ENCODE data around the gene FANCF.
A peak's percentile ranks its signal among the peaks of the same experiment; 100 is the strongest.

FANCF gene

DNA sequence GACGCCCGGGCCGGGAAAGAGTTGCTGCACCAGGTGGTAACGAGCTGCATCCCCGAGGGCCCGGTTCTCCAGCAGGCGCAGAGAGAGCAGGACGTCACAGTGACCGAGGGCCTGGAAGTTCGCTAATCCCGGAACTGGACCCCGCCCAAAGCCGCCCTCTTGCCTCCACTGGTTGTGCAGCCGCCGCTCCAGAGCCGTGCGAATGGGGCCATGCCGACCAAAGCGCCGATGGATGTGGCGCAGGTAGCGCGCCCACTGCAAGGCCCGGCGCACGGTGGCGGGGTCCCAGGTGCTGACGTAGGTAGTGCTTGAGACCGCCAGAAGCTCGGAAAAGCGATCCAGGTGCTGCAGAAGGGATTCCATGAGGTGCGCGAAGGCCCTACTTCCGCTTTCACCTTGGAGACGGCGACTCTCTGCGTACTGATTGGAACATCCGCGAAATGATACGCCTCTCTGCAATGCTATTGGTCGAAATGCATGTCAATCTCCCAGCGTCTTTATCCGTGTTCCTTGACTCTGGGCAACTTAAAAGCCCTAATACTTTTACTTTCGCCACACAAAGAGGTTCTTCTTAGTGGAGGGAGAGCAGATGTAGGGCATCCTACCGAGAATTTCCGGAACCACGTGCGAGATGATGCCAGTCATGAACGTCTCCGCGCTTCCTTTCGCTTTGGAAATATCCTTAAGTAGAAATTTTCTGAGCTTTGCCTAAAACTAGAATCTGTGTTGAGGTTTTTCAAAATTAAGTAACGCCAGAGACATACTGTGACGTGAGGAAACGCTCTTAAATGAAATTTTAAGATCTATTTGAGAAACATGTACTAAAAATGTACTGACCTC lies at the start of gene FANCF:
Gene FANCF (minus strand): TSS at position 376 of the 840 bp plus-strand sequence. CDS start 13 bp downstream, at position 363.
- in situ Hi-C loops (cut with MboI; ENCODE audit: low pct_unique_long_range_greater_than_20kb, low sequenced_read_pairs, unreplicated experiment) = no loop called here
- DNase-seq (ENCODE audit: low spot score) = peak; percentile 92
- no peak for TF ChIP-seq CTCF (IDR thresholded peaks at IDR 0.05; ENCODE audit: extremely low read depth, insufficient read depth, missing control alignments)

DNA sequence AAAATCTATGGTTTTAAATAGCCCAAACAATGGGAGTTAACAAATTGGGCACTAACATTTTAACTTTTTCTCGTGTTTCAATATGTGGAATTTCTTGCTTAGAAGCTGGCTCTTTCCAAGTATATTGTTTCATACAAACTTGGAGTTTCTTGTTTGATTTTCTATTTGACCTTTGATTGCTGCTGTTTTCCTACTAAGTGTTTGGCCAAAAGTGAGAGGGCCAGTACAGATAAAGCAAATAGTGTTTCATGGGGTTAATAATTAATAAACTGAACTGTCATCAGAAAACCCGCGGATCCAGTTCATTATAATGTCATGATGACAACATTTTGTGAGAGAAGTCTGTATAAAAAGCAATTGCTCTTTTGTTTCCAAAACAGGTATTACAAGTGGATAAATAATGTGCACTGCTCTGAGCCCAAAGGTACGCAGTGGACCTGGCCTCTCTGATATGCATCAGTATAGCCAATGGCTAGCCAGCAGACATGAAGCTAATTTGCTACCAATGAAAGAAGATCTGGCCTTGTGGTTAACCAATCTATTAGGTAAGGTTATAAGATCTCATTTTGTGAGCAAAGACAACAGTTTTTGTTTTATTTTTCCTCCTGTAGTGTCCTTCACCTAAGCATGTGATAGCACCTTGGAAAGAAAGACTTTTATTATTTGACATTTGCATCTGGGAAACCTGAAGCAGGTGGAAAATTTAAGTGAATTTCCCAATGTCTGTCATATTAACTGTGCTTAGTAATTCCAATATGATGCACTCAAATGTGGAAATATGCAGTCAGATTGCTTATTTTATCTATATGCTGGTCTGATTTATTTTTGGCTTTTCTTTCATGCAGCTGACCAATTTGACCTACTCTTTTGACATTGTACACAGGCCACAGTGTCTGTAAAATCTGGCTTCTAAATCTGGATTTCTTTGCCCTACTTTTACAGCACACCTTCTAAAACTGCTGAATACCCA lies 49.1 kb upstream of the FANCF start:
- DNase-seq (ENCODE audit: low spot score) = no peak
- no peak for TF ChIP-seq CTCF (IDR thresholded peaks at IDR 0.05; ENCODE audit: extremely low read depth, insufficient read depth, missing control alignments)
- in situ Hi-C loops (cut with MboI; ENCODE audit: low pct_unique_long_range_greater_than_20kb, low sequenced_read_pairs, unreplicated experiment) = no loop called here

DNA sequence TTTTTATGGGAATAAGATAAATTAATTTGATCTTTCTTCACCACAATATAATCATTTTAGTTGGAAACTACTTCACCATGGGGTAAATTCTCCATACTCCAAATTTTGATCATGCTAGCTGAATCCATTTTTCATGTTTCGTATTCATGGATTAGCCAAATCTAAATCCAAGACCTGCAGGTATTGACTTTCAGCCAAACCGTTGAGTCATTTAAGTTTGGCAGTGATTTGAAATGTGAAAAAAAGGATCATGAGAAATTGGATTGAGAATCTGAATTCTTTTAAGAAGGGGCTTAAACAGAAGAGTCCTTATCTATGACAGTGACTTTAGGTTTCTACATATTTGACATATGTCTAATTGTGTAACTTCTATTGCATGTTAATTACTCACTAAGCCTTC lies 46.1 kb upstream of the FANCF start:
- in situ Hi-C loops (cut with MboI; ENCODE audit: low pct_unique_long_range_greater_than_20kb, low sequenced_read_pairs, unreplicated experiment) = no loop called here
- TF ChIP-seq CTCF (IDR thresholded peaks at IDR 0.05; ENCODE audit: extremely low read depth, insufficient read depth, missing control alignments) = no peak
- no peak for DNase-seq (ENCODE audit: low spot score)

DNA sequence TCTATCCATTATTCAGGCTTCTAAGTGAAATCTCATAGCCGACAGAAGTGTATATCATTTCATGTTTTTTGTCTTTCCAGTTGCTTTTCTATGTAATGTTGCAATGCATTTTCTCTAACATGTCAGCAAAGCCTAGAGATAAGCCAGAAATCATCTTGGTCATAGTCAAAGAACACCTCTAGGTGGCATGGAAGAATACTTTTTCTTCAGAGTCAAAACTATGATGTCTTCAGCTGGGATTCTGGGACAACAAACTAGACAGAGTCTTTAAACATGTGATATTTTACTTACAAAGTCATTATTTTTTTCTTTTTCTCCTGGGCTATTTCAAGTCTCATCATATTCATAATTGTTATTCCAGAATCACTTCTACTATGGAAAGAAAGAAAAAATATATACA lies 45.2 kb upstream of the FANCF start:
- in situ Hi-C loops (cut with MboI; ENCODE audit: low pct_unique_long_range_greater_than_20kb, low sequenced_read_pairs, unreplicated experiment) = no loop called here
- peak; percentile 59 for TF ChIP-seq CTCF (IDR thresholded peaks at IDR 0.05; ENCODE audit: extremely low read depth, insufficient read depth, missing control alignments)
- peak; percentile 32 for DNase-seq (ENCODE audit: low spot score)

DNA sequence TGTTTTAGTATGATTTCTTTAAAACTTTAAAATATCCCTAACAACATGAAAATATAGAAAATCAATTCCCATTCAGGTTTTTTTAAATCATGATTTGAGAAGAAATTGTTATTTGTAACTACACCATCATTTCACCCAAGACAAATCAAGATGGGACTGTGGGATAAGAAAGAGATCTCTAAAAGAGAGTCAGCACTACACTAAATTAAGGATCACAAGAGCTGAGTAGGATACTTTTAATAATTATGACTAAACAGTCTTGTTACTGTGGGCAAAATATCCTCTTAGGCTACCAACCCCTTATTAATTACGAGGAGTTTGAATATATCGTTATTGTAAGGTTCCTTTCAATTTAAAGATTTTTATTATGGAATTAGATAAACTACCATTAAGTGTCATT lies 43.7 kb upstream of the FANCF start:
- no peak for DNase-seq (ENCODE audit: low spot score)
- TF ChIP-seq CTCF (IDR thresholded peaks at IDR 0.05; ENCODE audit: extremely low read depth, insufficient read depth, missing control alignments) = no peak
- in situ Hi-C loops (cut with MboI; ENCODE audit: low pct_unique_long_range_greater_than_20kb, low sequenced_read_pairs, unreplicated experiment) = no loop called here

DNA sequence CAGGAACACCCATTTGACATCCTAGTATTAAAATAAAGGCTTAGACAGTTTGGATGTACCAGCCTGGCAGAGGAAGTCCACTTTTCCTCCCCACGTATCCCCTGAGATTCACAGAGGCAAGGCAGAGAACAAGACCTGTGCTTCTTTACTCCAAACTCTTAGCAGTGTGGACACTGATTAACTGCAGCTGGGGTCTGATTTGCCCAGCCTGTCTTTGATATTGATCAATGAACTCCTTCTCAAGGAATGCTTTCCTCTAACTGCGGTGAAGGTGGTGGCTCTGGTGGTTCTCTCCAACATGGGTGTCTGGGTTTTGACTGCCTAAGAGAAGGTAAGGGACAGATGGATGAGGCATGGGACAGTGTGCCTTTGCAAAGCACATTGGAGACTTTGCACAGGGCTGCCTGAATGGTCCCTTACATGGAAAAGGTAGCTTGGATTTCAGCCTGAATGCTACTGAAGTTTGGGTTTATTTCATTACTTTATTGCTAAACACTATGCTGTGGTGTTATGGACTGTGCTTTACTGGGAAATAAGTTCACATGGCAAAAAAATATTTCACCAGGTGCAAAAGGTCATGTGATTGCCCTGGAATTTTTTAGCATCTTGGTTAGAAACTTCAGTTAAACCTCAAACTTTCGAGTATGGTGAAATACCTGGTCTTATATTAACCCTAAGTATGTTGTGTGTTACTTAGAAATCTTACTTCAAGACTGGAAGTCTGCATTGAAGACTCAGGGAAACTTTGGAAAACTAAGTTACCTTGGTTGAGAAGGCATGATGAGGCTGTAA lies 42.6 kb upstream of the FANCF start:
- no peak for TF ChIP-seq CTCF (IDR thresholded peaks at IDR 0.05; ENCODE audit: extremely low read depth, insufficient read depth, missing control alignments)
- DNase-seq (ENCODE audit: low spot score) = no peak
- in situ Hi-C loops (cut with MboI; ENCODE audit: low pct_unique_long_range_greater_than_20kb, low sequenced_read_pairs, unreplicated experiment) = no loop called here

Data from GM13977 (cell line).